ENCODE measurements around the gene PLCB3. TPM values are rescaled to one million over a fixed set of nuclear protein-coding genes. Genes with fewer than 3 reads are reported as not detected.

The PLCB3 gene
- total and polyA plus RNA-seq, 10 of the 15 experiments (the other 5 are each of a cell fraction or from before 2014, with no cell fraction given), result 0.03 to 10.3 (median 3.3) TPM

DNA sequence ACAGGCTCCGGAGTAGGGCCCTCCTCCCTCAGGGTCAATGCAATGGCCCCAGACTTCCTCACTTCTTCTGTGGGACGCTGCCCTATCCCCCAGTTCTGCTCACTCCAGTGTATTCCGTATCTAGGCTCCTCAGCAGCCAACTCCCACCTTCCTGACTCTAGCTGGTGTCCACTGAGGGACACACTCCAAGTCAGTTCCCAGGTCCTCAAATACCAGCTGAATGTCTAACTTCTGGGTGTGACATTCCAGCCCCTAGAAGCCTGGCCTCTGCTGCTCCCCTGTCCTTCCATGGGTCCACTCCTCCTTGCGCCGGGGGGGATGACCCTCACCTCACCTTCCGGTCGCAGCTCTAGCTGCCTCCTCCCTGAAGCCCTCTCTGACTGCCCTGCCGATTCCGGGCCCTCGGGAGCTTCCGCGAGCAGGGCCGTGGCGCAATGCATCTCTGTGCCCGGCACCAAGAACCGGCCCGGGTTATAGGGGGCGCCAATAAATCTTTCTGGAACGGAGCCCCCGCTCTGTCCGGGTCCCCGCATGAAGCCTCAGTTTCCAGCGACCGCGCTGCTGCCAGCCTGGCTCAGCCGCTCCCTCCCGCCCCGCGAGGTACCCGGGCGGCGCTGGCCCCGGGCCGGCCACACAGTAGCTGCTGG, 17.7 kb downstream of the PLCB3 start (continued):
- TF ChIP-seq, protein P1, sequence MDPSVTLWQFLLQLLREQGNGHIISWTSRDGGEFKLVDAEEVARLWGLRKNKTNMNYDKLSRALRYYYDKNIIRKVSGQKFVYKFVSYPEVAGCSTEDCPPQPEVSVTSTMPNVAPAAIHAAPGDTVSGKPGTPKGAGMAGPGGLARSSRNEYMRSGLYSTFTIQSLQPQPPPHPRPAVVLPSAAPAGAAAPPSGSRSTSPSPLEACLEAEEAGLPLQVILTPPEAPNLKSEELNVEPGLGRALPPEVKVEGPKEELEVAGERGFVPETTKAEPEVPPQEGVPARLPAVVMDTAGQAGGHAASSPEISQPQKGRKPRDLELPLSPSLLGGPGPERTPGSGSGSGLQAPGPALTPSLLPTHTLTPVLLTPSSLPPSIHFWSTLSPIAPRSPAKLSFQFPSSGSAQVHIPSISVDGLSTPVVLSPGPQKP (IDR thresholded peaks at IDR 0.05; ENCODE audit: low read depth, low read length), result no peak
- TF ChIP-seq RAD51 (IDR thresholded peaks at IDR 0.05) (no peak), NR2F1 (conservative IDR thresholded peaks at IDR 0.05) (peak; percentile 71)
- TF ChIP-seq, protein P2, sequence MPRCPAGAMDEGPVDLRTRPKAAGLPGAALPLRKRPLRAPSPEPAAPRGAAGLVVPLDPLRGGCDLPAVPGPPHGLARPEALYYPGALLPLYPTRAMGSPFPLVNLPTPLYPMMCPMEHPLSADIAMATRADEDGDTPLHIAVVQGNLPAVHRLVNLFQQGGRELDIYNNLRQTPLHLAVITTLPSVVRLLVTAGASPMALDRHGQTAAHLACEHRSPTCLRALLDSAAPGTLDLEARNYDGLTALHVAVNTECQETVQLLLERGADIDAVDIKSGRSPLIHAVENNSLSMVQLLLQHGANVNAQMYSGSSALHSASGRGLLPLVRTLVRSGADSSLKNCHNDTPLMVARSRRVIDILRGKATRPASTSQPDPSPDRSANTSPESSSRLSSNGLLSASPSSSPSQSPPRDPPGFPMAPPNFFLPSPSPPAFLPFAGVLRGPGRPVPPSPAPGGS (IDR thresholded peaks at IDR 0.05; ENCODE audit: borderline replicate concordance, insufficient read depth, low read depth, low read length, poor library complexity, severe bottlenecking), result no peak

DNA sequence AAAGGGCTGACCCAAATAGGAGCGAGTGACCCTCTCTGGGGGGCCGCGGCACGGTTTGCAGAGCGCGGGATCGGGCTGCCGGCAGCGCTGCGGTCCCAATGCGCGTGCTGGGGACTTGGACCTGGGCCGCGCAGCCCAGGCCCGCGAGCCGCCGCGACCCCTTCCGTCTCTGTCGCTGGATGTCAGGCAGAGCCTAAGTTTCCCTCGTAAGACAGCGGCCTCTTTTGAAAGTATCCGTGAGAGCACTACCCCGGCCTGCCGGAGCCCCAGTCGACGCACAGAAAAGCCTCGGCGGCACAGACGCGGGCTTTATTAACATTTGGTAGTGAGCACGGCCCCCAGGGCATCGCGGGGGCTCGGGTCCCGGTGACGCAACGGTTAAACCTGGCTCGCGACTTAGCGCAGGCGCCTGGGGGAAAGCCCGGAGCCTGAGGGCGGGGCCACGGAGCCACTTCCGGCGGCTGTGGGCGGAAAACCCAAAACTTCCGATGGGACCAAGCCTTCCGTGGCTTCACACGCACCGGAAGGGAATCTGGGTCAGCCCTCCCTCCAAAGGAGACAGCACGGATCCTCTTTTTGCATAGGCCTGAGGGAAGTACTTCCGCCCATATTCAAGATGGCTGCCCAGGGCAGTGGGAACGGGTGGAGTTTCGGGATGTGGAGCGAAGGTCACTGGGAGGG, 18.4 kb downstream of the PLCB3 start:
- peak overlapping the region; percentile 96 for H3K4me3 ChIP-seq
- peak; percentile 86 for TF ChIP-seq TARDBP (IDR thresholded peaks at IDR 0.05; ENCODE audit: borderline replicate concordance)
- no peak for TF ChIP-seq ZZZ3 (IDR thresholded peaks at IDR 0.05; ENCODE audit: control insufficient read depth, insufficient read length, low read depth)
- no peak for TF ChIP-seq FOS (IDR thresholded peaks at IDR 0.05; ENCODE audit: borderline replicate concordance, extremely low read depth, insufficient read length)
- peak; percentile 92; the same call in 2 of the 3 replicates for TF ChIP-seq POU2F2 (IDR thresholded peaks at IDR 0.05; ENCODE audit: borderline replicate concordance, low read depth, low read length)
- peak; percentile 91 for TF ChIP-seq NR2F1 (conservative IDR thresholded peaks at IDR 0.05)
- TF ChIP-seq GATAD2B (conservative IDR thresholded peaks at IDR 0.05; ENCODE audit: low read depth), result peak; percentile 17
- peak; percentile 99 for TF ChIP-seq IKZF2 (IDR thresholded peaks at IDR 0.05)
- peak; percentile 83 for TF ChIP-seq RUNX3 (IDR thresholded peaks at IDR 0.05; ENCODE audit: low read length)
- no peak for TF ChIP-seq RFX5 (IDR thresholded peaks at IDR 0.05; ENCODE audit: low read depth, low read length)
- TF ChIP-seq SMC3 (IDR thresholded peaks at IDR 0.05; ENCODE audit: borderline replicate concordance, low read length), result no peak
- TF ChIP-seq MXI1 (IDR thresholded peaks at IDR 0.05; ENCODE audit: low read depth, low read length), result peak; percentile 29
- TF ChIP-seq, protein P3, sequence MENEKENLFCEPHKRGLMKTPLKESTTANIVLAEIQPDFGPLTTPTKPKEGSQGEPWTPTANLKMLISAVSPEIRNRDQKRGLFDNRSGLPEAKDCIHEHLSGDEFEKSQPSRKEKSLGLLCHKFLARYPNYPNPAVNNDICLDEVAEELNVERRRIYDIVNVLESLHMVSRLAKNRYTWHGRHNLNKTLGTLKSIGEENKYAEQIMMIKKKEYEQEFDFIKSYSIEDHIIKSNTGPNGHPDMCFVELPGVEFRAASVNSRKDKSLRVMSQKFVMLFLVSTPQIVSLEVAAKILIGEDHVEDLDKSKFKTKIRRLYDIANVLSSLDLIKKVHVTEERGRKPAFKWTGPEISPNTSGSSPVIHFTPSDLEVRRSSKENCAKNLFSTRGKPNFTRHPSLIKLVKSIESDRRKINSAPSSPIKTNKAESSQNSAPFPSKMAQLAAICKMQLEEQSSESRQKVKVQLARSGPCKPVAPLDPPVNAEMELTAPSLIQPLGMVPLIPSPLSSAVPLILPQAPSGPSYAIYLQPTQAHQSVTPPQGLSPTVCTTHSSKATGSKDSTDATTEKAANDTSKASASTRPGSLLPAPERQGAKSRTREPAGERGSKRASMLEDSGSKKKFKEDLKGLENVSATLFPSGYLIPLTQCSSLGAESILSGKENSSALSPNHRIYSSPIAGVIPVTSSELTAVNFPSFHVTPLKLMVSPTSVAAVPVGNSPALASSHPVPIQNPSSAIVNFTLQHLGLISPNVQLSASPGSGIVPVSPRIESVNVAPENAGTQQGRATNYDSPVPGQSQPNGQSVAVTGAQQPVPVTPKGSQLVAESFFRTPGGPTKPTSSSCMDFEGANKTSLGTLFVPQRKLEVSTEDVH (IDR thresholded peaks at IDR 0.05; ENCODE audit: low read depth, partially characterized antibody), result peak; percentile 97

More for the DNA sequence above, 18.4 kb downstream of the PLCB3 start:
- peaks cover 19% of the 10 kb centered on the region for H3K79me2 ChIP-seq (ENCODE audit: control insufficient read depth, insufficient read depth, low read length)
- CTCF ChIA-PET, result interaction anchor here (0.6 to 5.7 kb wide), 13 partner anchors 9 to 87 kb away, joined by 3 to 147 read pairs (median 5); partner anchors contain the start of genes BAD, CATSPERZ, FERMT3 and GPR137
- no peaks in the 10 kb centered on the region for H4K20me1 ChIP-seq (ENCODE audit: control insufficient read depth, insufficient read depth)
- BruUV-seq (replicated peaks), result TSS peak; percentile 84
- in situ Hi-C loops (cut with MboI) (no loop called here), intact Hi-C loops (cut with micrococcal nuclease; ENCODE audit: unreplicated experiment) (loop anchor here (1.0 to 2.0 kb wide), 3 partner anchors 16 to 37 kb away; partner anchors contain the start of genes GPR137 and PLCB3)
- H3K9me3 ChIP-seq (replicated peaks; ENCODE audit: control insufficient read depth, insufficient read depth, low read length), result no peaks in the 10 kb centered on the region
- H3K9ac ChIP-seq (ENCODE audit: control insufficient read depth, insufficient read depth, low read length), result peak overlapping the region; percentile 97
- FAIRE-seq (peak; percentile 85), ATAC-seq (peak; percentile 86), DNase-seq (ENCODE audit: low read depth, low spot score) (peak; percentile 98)
- no peaks in the 10 kb centered on the region for H3K27me3 ChIP-seq (replicated peaks in 1 of 2; ENCODE audit: control insufficient read depth in 2 of 2, insufficient read depth in 2 of 2, low read length in 1 of 2)
- H2AFZ ChIP-seq (ENCODE audit: control insufficient read depth, low read depth, low read length), result peak overlapping the region; percentile 45
- POLR2A ChIA-PET, result interaction anchor here (0.8 to 6.3 kb wide), 13 partner anchors 14 to 69 kb away, joined by 3 to 92 read pairs (median 5); partner anchors contain the start of genes BAD, CATSPERZ, ESRRA and FERMT3
- 1% methylated on average over 58 of the region's 58 CpGs for WGBS (ENCODE audit: insufficient coverage, insufficient replicate concordance, low lambda C conversion rate, missing lambda C conversion rate)
- SMC1A ChIA-PET (ENCODE audit: uncharacterized antibody, unreplicated experiment), result interaction anchor here (0.6 to 4.6 kb wide), 10 partner anchors 9 to 63 kb away, joined by 3 to 41 read pairs (median 3); partner anchors contain the start of genes BAD, CATSPERZ, FERMT3 and GPR137
- no peaks in the 10 kb centered on the region; a peak in 2 of 4 replicates for H3K36me3 ChIP-seq (ENCODE audit: control insufficient read depth in 2 of 2, insufficient read depth in 2 of 2, low read length in 1 of 2)
- H3K4me2 ChIP-seq (ENCODE audit: control insufficient read depth, insufficient read depth), result peak overlapping the region; percentile 100
- RAD21 ChIA-PET (ENCODE audit: unreplicated experiment), result interaction anchor here (0.5 to 4.3 kb wide), 9 partner anchors 14 to 322 kb away, joined by 3 to 56 read pairs (median 5); partner anchors contain the start of genes ESRRA, FERMT3, FKBP2 and PPP1R14B
- H3K27ac ChIP-seq (ENCODE audit: control insufficient read depth, insufficient read depth), result peak overlapping the region; percentile 81
- peaks cover 12% of the 10 kb centered on the region for H3K4me1 ChIP-seq (ENCODE audit: control insufficient read depth, insufficient read depth, low read length)
